ENCODE results near the gene CHST11.

CHST11 gene

DNA sequence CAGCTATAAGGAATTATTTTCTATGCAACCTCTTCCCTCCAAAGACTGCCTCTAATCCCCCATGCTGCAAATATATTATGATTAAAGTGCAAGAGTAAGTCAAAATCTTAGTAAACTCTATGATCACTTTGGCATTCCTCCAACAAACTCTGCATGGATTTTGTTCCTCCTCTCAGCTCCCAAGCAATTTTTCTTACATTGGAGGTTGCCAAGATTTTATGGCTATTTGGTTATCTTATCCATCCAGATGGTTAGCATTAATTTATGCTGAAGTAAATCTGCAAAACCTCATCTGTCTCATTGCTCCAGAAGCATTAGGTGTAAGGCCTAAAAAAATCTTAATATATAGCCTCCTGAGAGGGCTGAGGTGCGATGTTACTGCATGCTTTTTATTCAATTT, 228.1 kb downstream of the CHST11 start:
- no peak for DNase-seq

DNA sequence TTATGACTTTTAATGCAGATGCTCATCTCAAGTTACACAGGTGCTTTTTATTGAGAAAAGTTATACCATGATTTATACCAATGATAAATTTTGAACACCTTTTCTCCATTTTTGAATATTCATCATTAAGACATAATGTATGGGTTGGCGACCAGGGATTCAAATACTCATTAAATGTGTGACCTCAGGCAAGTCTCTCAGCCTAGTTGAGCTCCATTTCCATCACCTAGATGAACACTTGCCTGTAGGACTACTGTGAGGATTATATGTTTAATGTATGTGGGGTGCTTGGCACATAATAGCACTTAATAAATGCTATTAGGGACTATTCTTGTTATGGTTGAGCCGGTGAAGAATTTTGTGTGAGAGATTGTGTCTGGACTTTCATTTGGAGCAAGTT, 228.6 kb downstream of the CHST11 start:
- DNase-seq: no peak

DNA sequence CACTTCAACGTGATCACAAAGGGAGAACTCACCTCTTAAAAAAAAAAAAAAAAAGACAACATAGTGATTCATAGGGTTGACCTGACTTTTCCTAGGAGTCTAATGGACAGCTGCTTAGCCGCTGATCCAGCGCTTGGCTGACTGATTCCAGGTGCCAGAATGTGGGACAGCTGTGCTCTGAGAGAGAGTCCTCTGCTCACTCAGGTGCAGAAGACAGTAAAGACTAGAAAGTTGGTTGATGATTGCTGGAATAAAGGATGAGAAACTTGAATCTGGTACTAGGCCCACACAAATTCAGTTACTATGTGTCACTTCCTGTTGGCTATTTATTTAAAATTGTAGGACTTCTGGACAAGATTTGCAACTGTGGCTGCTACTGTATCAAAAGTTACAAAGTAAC, 229.4 kb downstream of the CHST11 start:
- DNase-seq: no peak

- DNase-seq: no peak
These were observed 231.2 kb downstream of the CHST11 start for GRCh38 chr12:104687823-104688573.

DNA sequence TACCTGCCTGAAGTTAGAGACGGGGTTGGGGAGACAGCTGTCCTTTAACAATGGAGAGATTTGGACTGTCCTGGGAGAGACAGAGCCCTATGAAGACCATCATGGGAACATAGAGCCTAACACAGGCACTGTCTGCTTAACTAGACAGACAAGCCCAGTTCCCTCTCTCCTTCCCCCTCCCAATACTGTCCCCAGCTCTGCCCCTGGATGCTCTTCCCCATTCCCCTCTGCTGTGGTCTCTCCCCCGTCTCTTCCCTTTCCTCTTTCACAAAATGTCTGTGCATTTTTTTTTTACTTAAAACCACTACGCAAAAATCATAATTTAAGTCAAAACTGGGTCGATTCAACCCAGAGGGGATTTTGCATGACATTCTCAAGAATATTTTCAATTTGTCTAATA, 232.9 kb downstream of the CHST11 start:
- DNase-seq: no peak

DNA sequence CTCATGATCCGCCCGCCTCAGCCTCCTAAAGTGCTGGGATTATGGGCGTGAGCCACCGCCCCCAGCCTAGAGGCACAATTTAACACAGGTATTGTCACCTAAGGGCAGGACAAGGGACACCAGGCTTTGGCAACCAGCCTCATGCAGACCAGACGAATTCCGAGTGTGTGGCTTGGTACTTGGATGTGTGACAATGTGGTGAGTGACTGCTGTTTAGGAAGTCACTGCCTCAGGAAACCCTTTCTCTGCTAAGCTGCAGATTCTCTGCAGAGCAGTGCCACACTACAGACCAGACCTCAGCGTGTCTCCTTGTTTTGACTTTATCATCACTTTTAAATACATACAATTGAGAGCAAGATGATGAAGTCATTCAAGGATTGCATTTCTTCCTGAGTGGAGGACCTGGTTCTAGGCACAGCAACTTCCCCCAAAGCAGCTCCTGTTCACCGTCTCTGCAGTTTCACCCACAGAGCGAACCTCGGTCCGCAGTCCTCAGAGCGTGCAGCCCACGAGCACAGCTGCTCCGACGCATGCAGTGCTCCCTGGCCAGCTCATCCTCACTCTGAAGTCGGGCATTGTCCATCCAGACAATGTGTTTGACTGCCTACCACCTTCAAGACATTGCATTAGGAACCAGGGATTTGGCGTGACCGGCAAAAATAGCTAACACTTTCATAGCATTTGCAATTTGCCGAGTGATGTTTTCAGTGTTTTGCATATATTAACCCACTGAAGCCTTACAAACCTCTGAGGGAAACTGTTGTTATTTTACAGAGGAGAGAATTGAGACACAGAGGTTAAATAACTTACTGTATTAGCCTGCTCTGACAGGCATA, 235.2 kb downstream of the CHST11 start:
- DNase-seq: no peak

DNA sequence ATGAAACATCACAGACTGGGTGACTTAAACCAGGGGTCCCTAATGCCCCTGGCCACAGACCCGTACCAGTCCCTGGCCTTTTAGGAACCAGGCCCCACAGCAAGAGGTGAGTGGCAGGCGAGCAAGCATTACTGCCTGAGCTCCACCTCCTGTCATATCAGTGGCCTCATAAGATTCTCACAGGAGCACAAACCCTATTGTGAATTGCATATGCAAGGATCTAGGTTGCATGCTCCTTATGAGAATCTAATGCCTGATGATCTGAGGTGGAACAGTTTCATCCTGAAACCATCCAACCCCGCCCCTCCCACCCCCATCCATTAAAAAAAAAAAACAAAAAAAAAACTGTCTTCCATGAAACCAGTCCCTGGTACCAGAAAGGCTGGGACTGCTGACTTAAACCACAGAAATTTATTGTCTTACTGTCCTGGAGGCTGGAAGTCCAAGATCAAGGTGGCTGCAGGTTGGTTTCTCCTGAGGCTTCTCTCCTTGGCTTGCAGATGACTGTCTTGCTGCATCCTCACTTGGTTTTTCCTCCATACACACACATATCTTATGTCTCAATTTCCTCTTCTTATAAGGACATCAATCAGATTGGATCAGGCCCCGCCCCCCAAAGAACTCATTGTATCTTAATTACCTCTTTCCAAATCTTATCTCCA, 235.9 kb downstream of the CHST11 start:
- no peak for DNase-seq

GRCh38 chr12:104693493-104693892, 236.7 kb downstream of the CHST11 start:
- DNase-seq: no peak

DNA sequence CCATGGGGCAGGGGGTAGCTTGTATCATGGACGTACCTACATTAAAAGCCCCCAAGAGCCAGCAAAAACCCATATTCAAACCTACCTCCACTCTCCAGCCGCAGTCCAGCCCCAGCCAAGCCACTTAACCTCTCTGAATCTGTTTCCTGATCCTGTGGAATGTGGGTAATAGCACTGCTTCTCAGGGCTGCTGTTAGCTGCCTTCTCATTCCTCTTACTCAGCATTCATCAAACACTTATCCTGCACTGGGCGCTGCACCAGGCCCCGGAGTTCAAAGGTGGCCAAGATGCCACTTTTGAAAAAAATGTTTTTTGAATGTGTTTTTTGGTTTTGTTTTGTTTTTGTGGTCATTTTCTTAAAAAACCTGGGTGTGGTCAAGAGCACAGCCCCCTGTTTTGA, 237.4 kb downstream of the CHST11 start:
- no peak for DNase-seq

DNA sequence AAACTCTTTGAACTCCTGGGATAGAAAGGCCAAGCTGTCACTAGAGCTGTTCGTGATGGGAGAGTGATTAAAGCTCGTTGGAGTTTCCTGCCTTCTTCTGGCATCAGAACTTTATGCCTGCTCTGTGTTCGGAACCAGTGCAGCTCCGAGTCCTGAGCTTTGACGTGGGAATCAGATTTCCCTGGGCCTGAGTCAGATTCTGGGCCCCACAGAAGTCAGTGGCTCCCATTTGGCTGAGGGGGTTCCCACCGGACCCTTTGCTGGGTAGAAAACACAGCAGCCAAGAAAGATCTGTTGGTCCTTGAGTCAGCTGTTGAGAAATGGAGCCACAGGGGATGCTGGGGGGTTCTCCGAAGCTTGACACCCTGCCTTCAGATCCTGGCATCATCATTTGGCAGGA, 238.0 kb downstream of the CHST11 start:
- DNase-seq: no peak

DNA sequence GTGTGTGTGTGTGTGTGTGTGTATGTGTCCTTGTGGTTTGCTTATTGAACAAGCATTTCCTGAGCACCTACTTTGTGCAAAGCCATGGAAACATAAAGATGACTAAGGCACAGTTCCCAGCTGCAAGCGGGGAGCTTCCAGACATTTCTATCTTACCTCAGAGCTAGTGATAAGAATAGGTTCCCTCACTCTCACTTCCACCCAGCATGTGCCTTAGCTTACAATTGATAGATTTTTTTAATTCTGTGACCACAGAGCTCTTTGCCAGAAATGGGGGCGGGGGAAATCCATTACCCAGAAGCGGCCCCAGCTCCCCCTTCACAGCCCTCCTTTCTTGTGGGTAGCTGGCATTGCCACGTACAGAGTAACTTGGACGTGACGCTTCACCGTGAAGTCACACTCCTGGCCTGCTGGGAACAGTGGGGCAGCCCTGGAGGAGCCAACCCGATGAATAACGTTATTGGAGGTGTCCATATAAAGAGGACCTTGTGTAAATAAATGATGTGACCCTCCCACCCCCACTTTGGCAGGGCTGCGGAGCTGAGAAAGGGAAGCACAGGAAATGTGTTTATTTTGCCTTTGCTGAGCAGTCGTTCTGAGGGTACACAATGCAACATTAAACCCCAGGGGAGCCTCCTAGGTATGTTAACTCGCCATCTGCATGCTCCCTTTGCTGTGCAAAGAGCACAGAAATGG, 238.9 kb downstream of the CHST11 start:
- DNase-seq: no peak

DNA sequence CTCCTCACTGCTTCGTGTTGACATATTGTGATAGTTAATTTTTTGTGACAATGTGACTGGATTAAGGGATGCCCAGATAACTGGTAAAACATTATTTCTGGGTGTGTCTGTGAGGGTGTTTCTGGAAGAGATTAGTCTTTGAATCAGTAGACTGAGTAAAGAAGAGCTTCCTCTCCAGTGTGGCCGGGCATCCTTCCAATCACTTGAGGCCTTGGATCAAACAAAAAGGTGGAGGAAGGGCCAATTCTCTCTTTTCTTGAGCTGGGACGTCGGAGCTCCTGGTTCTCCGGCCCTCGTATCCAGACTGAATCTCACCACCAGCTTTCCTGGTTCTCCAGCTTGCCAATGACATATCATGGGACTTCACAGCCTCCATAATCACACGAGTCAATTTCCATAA, 240.4 kb downstream of the CHST11 start:
- no peak for DNase-seq

- no peak for DNase-seq
These were observed 242.1 kb downstream of the CHST11 start for GRCh38 chr12:104698871-104699270.

GRCh38 chr12:104699489-104700190, 242.9 kb downstream of the CHST11 start:
- no peak for DNase-seq

DNA sequence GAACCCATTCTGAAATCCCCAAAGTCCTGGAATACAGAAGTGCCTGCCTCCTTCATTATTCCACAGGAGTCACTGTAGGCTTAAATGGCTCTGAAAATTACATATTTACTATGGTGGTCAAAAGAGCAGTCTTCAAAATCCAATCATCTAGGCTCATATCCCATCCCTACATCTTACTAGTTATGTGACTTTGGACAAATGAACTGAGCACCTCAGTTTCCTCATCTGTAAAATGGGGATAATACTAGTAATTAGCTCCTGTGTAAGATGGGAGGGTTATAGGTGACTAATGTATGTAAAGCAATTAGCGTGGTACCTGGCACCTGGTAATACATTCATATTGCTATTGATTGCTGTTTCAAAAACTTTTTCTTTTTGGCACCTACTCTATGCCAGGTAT, 243.6 kb downstream of the CHST11 start:
- no peak for DNase-seq

GRCh38 chr12:104701301-104701700, 244.6 kb downstream of the CHST11 start:
- no peak for DNase-seq

- DNase-seq: no peak
These were observed 245.0 kb downstream of the CHST11 start for GRCh38 chr12:104701756-104702155.

GRCh38 chr12:104702565-104703139, 245.9 kb downstream of the CHST11 start:
- no peak for DNase-seq

DNA sequence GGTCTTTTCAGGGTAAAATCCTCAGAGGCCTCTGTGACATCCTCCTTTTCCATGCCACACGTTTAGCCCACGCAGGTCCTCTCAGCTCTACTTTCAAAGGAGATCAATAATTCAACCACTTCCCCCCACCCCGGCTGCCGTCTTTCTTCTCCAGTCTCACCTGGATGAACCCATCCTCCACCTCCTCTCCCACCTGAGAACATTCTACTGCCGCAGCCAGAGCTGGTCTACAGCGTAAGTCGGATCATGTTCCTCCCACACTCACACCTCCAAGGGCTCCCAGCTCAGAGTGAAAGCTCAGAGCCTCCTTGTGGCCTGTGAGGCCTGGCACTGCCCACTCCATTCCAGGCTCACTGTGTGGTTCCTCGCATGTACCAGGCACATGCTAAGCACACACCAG, 246.6 kb downstream of the CHST11 start:
- no peak for DNase-seq

DNA sequence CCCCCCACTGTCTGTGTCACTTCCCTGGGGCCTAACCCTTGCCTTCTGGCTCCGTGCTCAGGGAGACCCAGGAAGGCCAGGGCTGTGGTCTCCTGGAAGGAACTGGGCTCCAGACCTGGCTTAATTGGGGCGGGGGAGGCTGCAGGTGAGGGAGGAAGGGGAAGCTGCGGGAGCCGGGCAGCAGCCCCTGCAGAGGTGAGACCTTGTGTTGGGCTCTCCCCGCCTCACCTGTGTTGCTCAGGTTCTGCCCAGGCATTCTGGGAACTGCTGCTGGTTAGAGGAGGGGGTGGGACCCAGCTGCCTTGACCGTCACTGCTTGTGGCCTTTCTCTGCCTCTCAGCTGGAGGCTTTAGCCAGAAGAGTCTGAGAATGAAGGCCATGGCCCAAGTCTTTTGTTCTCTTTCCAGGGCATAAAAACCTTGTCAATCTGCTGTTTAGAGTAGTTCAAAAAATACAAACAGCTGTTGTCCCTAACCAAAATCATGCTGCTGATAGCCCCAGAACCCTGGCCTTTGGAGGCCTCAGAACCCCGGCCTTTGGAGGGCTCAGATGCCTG, 247.6 kb downstream of the CHST11 start:
- DNase-seq: no peak

- DNase-seq: no peak
These were observed 250.4 kb downstream of the CHST11 start for GRCh38 chr12:104707194-104707593.
